GM12878 (cell line): ENCODE measurements around the gene HAP1. TPM values are rescaled to one million over a fixed set of nuclear protein-coding genes. Genes with fewer than 3 reads are reported as not detected.
A peak's percentile ranks its signal among the peaks of the same experiment; 100 is the strongest.

Experiments
- BACH1 ChIP-seq: fragments of 450-650 bp; IDR thresholded peaks from 2 replicates; pipeline ENCODE4 v1.6.1; 2017; ENCODE audit warnings: mild to moderate bottlenecking, borderline replicate concordance
- CBFB ChIP-seq: IDR thresholded peaks from 2 replicates; pipeline ENCODE4 v1.6.1; 2016; ENCODE audit warnings: antibody characterized with exemption, low read depth
- CEBPZ ChIP-seq: fragments of 150-350 bp; IDR thresholded peaks from 2 replicates; pipeline ENCODE4 v1.6.1; 2016; ENCODE audit warnings: low read depth, low read length
- CHD2 ChIP-seq: IDR thresholded peaks from 2 replicates; pipeline ENCODE4 v1.6.1; 2011; ENCODE audit warnings: low read depth, low read length, improper control_type of control experiment, borderline replicate concordance
- CREB1 ChIP-seq: IDR thresholded peaks from 2 replicates; pipeline ENCODE4 v1.6.1; 2012; ENCODE audit warnings: low read depth, mild to moderate bottlenecking, inconsistent platforms
- EED ChIP-seq: sonication (generic); IDR thresholded peaks from 2 replicates; pipeline ENCODE4 v1.6.1; 2016; ENCODE audit warnings: antibody characterized with exemption, low read depth
- EZH2 ChIP-seq: IDR thresholded peaks from 2 replicates; pipeline ENCODE4 v1.6.1; 2012; ENCODE audit warnings: low read depth, mild to moderate bottlenecking, control low read depth, inconsistent platforms, low read length, borderline replicate concordance; ENCODE audit not compliant: control insufficient read depth
- HDGF ChIP-seq: fragments of 450-650 bp; IDR thresholded peaks from 2 replicates; pipeline ENCODE4 v1.6.1; 2016; ENCODE audit warnings: antibody characterized with exemption
- JUNB ChIP-seq: IDR thresholded peaks from 2 replicates; pipeline ENCODE4 v1.6.1; 2016; ENCODE audit warnings: antibody characterized with exemption, mild to moderate bottlenecking
- MAX ChIP-seq: IDR thresholded peaks from 2 replicates; pipeline ENCODE4 v1.6.1; 2012; ENCODE audit warnings: low read depth, low read length, improper control_type of control experiment
- MEF2A ChIP-seq: IDR thresholded peaks from 2 replicates; pipeline ENCODE4 v1.6.1; 2011; ENCODE audit warnings: low read depth, mild to moderate bottlenecking, low read length, moderate library complexity; ENCODE audit not compliant: insufficient read depth
- MEF2B ChIP-seq: fragments of 450-650 bp; IDR thresholded peaks from 2 replicates; pipeline ENCODE4 v1.6.1; 2018; ENCODE audit warnings: mild to moderate bottlenecking, moderate library complexity; ENCODE audit not compliant: partially characterized antibody, poor library complexity, severe bottlenecking
- MTA3 ChIP-seq: IDR thresholded peaks from 2 replicates; pipeline ENCODE4 v1.6.1; 2012; ENCODE audit warnings: low read length, inconsistent platforms, borderline replicate concordance
- NKRF ChIP-seq: fragments of 450-650 bp; conservative IDR thresholded peaks from 2 replicates; pipeline ENCODE4 v1.6.1; 2017; ENCODE audit warnings: mild to moderate bottlenecking, moderate library complexity
- RAD51 ChIP-seq: fragments of 450-650 bp; IDR thresholded peaks from 2 replicates; pipeline ENCODE4 v1.6.1; 2016; ENCODE audit warnings: moderate library complexity, mild to moderate bottlenecking, inconsistent platforms
- RFX5 ChIP-seq: IDR thresholded peaks from 2 replicates; pipeline ENCODE4 v1.6.1; 2011; ENCODE audit warnings: low read depth, low read length, improper control_type of control experiment
- SP1 ChIP-seq: IDR thresholded peaks from one replicate; pipeline ENCODE4 v1.6.1; 2011; ENCODE audit warnings: low read depth, low read length
- TAF1 ChIP-seq: IDR thresholded peaks from 2 replicates; pipeline ENCODE4 v1.6.1; 2011; ENCODE audit warnings: mild to moderate bottlenecking, low read depth, low read length, borderline replicate concordance
- TCF12 ChIP-seq: IDR thresholded peaks from 2 replicates; pipeline ENCODE4 v1.6.1; 2011; ENCODE audit warnings: low read depth, mild to moderate bottlenecking, low read length
- ZNF217 ChIP-seq: fragments of 450-650 bp; IDR thresholded peaks from 2 replicates; pipeline ENCODE4 v1.6.1; 2017; ENCODE audit warnings: antibody characterized with exemption, mild to moderate bottlenecking
- ZNF592 ChIP-seq: fragments of 450-650 bp; IDR thresholded peaks from 2 replicates; pipeline ENCODE4 v1.6.1; 2017; ENCODE audit warnings: mild to moderate bottlenecking, moderate library complexity
- polyA plus RNA-seq, 11 experiments: library from polyadenylated mRNA; depleted of rRNA in 4 of 11; unstranded in 6 of 11; stranded (reverse) in 5 of 11; fragments of >200 nt; fragmentation: Nextera tagmentation in 4 of 11; fragmentation: Illumina TruSeq in 1 of 11; extraction: Ambion mirVana in 4 of 11; extraction: Trizol in 1 of 11; gene quantifications; 1 replicate in 1 of 11; 2 replicates in 10 of 11; pipeline versions ENCODE4 v1.2.1 to v1.2.3, GENCODE V29; 2011 to 2016; ENCODE audit warnings: inconsistent platforms in 2 of 11, missing spikeins in 2 of 11, low read depth in 1 of 11
- total RNA-seq, 4 experiments: library from RNA; depleted of rRNA in 3 of 4; stranded (reverse); fragments of >200 nt in 3 of 4; fragmentation: Illumina TruSeq in 1 of 4; extraction: Trizol in 1 of 4; gene quantifications; 2 replicates each; pipeline versions ENCODE4 v1.2.1 to v1.2.3, GENCODE V29; 2013 to 2021

The HAP1 gene
- total and polyA plus RNA-seq, 10 of the 15 experiments (the other 5 are each of a cell fraction or from before 2014, with no cell fraction given) = not detected

DNA sequence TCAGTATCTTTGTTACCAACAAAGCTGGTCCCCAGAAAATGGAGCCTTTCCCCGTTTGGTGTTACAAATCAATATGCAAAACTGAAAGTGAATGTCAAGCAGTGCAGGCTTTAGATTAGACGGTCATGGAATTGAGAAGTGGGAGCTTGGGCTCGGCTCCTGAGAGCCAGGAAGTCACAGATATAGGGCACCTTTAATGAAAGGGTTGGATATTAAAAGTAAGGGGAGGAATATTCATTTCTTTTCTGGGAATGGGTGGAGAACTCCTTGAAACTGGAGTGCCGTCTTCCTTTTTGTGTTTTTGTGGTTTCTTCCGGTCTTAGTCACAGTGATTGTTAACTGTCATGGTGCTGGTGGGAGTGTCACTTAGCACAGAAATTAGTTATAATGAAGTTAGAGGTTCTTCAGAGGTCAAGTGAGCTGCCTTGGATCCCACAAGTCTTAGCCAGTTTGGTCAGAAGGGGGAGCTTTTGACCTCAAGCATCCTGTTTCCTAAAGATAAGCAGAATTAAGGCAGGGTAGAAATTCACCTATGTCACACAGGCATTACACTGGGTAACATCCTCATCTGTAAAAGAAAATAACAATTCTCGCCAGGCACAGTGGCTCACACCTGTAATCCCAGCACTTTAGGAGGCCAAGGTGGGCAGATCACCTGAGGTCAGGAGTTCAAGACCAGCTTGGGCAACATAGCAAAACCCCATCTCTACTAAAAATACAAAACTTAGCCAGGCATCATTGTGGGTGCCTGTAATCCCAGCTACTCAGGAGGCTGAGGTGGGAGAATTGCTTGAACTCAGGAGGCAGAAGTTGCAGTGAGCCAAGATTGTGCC is 55.3 kb downstream of the HAP1 start (continued):
- TF ChIP-seq CEBPZ (no peak), CHD2 (peak; percentile 25; the same call in 1 of the 2 replicates), EED (peak; percentile 49), ZNF217 (no peak), EZH2 (no peak), HDGF (peak; percentile 83), MAX (peak; percentile 44), MTA3 (no peak), RFX5 (0 out of 2 replicates have a peak, but pooled peaks have one; percentile 6), NKRF (peak; percentile 3; the same call in 1 of the 2 replicates), TAF1 (peak; percentile 47; the same call in 1 of the 2 replicates), RAD51 (0 out of 2 replicates have a peak, but pooled peaks have one; percentile 10), ZNF592 (no peak), CREB1 (no peak), JUNB (peak; percentile 37; the same call in 1 of the 2 replicates), TCF12 (no peak), MEF2B (no peak), BACH1 (no peak), SP1 (peak; percentile 63), MEF2A (no peak), CBFB (0 out of 2 replicates have a peak, but pooled peaks have one; percentile 39)
